ENCODE data around the gene MAP2K3. TPM values are rescaled to one million over a fixed set of nuclear protein-coding genes. Genes with fewer than 3 reads are reported as not detected.

The MAP2K3 gene
- total RNA-seq, 4 donors from 2014 or later, result 3.3 to 37.0 (median 12.5) TPM

DNA sequence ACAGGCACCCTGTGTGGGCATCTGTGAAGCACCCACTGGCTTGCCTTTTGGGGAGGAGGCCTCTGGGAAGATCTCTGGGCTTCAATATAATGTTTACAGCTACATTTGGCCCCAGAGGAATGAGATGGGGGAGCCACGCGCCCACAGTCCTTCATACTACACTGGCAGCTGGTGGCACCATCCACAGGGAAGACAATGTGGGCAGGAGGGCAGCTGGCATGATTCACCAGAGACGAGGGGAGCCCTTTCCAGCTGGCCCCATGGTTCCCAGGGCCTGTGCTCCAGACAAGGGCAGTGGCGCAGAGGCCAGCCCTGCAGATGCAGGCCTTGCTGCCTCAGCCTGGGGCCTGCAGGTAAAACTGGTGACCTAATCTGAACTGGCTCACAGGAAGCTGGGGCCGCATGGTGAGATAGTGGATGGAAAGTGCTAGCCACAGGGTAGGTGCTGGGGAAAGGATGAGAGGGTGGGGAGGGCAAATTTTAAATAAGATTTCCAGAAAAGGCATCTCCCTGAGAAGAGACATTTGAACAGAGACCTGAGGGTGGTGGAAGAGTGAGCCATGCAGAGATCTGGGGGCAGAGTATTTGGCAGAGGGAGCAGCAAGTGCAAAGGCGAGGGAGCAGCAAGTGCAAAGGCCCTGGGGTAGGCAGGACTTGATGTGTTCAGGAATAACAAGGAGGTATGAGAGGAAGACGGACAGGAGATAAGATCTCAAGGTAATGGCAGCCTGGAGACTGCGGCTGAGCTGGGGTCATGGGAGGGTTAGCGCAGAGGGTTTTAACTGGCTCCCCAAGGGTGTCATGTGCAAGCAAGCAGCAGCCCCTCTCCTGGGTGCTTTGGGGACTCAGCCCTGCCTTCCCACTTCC is 79.5 kb downstream of the MAP2K3 start:
- no peaks in the 10 kb centered on the region for H3K4me1 ChIP-seq
- intact Hi-C loops (cut with DNase I; ENCODE audit: low total_unique reads), result no loop called here

More for the DNA sequence above, 79.5 kb downstream of the MAP2K3 start:
- Histone ChIP-seq H3K36me3 (no peaks in the 10 kb centered on the region), H3K27me3 (no peaks in the 10 kb centered on the region), H3K9me3 (no peaks in the 10 kb centered on the region), H3K27ac (no peak overlapping the region), H3K4me3 (no peak overlapping the region)
- TF ChIP-seq, protein P1, sequence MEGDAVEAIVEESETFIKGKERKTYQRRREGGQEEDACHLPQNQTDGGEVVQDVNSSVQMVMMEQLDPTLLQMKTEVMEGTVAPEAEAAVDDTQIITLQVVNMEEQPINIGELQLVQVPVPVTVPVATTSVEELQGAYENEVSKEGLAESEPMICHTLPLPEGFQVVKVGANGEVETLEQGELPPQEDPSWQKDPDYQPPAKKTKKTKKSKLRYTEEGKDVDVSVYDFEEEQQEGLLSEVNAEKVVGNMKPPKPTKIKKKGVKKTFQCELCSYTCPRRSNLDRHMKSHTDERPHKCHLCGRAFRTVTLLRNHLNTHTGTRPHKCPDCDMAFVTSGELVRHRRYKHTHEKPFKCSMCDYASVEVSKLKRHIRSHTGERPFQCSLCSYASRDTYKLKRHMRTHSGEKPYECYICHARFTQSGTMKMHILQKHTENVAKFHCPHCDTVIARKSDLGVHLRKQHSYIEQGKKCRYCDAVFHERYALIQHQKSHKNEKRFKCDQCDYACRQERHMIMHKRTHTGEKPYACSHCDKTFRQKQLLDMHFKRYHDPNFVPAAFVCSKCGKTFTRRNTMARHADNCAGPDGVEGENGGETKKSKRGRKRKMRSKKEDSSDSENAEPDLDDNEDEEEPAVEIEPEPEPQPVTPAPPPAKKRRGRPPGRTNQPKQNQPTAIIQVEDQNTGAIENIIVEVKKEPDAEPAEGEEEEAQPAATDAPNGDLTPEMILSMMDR (IDR thresholded peaks at IDR 0.05), result no peak
- TF ChIP-seq POLR2A (IDR thresholded peaks at IDR 0.05), result no peak
- DNase-seq, result no peak

Other genes starting within 250 kb of the MAP2K3 start
- gene USP22, start 241.7 kb upstream of the MAP2K3 start, total RNA-seq, result 100 to 1,000 TPM; 110 to 299 (median 189) TPM
- gene DHRS7B, start 157.7 kb upstream of the MAP2K3 start, total RNA-seq, result 10 to 100 TPM; 21.5 to 42.6 (median 30.0) TPM
- 10 to 100 TPM in 3 of 4 donors, 1 to 10 TPM in 1; 6.9 to 23.8 (median 15.3) TPM for gene TMEM11, start 70.5 kb upstream of the MAP2K3 start, total RNA-seq
- gene NATD1, start 31.3 kb upstream of the MAP2K3 start, total RNA-seq, result 1 to 10 TPM; 2.1 to 4.9 (median 3.8) TPM
- 10 to 100 TPM in 1 of 4 donors, 1 to 10 TPM in 2, under 1 TPM in 1; 0.51 to 11.8 (median 5.3) TPM for gene KCNJ12, start 91.6 kb downstream of the MAP2K3 start, total RNA-seq